ENCODE data around the gene SARM1. TPM values are rescaled to one million over a fixed set of nuclear protein-coding genes. Genes with fewer than 3 reads are reported as not detected.
A peak's percentile ranks its signal among the peaks of the same experiment; 100 is the strongest.

The SARM1 gene
- total and polyA plus RNA-seq, 2 of the 13 experiments (the other 11 are each of a cell fraction or from before 2014, with no cell fraction given), result 0.73 to 0.86 TPM

DNA sequence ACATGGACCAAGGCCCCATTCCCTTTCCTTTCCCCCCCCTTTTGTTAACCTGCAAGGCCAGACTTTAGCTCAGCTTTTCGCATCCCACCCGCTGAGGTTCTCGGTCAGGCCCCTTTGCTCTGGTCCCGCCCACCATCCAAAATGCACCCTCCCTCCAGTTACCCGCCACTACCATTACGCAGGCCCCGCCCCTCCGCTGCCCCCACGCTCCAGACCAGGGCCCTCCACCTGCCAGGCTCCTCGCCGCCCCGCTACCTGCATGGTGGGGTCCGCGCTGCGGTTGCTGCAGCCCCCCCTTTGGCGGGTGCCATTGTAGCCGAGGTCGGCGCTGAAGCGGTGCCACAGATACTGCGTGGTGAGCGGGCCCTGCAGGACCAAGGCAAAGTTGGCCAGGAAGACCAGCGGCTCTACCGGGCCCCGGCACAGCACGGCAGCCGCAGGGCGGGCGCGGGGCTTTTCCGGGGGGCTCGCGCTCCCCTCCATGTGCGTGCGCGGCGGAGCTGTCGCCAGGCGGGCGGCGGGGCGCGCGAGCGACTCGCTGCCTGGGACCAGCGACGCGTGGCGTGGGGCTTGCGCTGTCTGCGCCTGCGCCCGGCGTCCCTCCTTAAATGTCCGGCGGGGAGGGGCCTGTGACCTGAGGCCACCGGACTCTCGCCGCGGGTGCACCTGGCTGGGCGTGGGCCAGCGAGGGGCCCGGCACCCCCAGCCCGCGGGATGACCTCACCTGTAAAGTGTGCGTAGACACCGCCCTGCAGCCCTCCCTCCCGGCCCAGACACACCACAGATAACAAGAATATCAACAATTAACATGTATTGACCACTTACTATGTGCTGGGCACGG lies 34.4 kb downstream of the SARM1 start, which contains the start of gene SLC46A1 (continued):
- TF ChIP-seq, protein P1, sequence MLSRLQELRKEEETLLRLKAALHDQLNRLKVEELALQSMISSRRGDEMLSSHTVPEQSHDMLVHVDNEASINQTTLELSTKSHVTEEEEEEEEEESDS (CRISPR knock-in tag; IDR thresholded peaks at IDR 0.05; ENCODE audit: borderline replicate concordance), result no peak
- TF ChIP-seq, protein P2, sequence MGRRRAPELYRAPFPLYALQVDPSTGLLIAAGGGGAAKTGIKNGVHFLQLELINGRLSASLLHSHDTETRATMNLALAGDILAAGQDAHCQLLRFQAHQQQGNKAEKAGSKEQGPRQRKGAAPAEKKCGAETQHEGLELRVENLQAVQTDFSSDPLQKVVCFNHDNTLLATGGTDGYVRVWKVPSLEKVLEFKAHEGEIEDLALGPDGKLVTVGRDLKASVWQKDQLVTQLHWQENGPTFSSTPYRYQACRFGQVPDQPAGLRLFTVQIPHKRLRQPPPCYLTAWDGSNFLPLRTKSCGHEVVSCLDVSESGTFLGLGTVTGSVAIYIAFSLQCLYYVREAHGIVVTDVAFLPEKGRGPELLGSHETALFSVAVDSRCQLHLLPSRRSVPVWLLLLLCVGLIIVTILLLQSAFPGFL (CRISPR knock-in tag; IDR thresholded peaks at IDR 0.05), result no peak
- TF ChIP-seq EP300 (IDR thresholded peaks at IDR 0.05; ENCODE audit: low read depth in 2 of 2, low read length in 2 of 2) (no peak), EP300 (CRISPR knock-in tag; IDR thresholded peaks at IDR 0.05; ENCODE audit: borderline replicate concordance) (no peak), SATB2 (CRISPR knock-in tag; IDR thresholded peaks at IDR 0.05) (no peak), FOXM1 (CRISPR knock-in tag; IDR thresholded peaks at IDR 0.05) (no peak), KDM4B (CRISPR knock-in tag; IDR thresholded peaks at IDR 0.05) (no peak), ZNF772 (CRISPR knock-in tag; IDR thresholded peaks at IDR 0.05) (no peak; the same call in 1 of the 2 replicates), SRSF4 (IDR thresholded peaks at IDR 0.05; ENCODE audit: low read depth, low read length, poor library complexity, severe bottlenecking) (no peak), JUN (CRISPR knock-in tag; IDR thresholded peaks at IDR 0.05) (peak; percentile 85), ZNF160 (CRISPR knock-in tag; IDR thresholded peaks at IDR 0.05) (0 out of 2 replicates have a peak, but pooled peaks have one; percentile 50), ZNF850 (CRISPR knock-in tag; conservative IDR thresholded peaks at IDR 0.05) (no peak), HNRNPH1 (optimal IDR thresholded peaks at IDR 0.05; ENCODE audit: low read depth, low read length) (no peak), NFIC (IDR thresholded peaks at IDR 0.05; ENCODE audit: low read length) (no peak), ZNF83 (CRISPR knock-in tag; IDR thresholded peaks at IDR 0.05; ENCODE audit: borderline replicate concordance) (no peak), LCORL (IDR thresholded peaks at IDR 0.05) (no peak), LCORL (CRISPR knock-in tag; IDR thresholded peaks at IDR 0.05) (peak; percentile 32; the same call in 1 of the 2 replicates), ZNF777 (CRISPR knock-in tag; IDR thresholded peaks at IDR 0.05) (peak; percentile 35; the same call in 1 of the 2 replicates)
- TF ChIP-seq, protein P3, sequence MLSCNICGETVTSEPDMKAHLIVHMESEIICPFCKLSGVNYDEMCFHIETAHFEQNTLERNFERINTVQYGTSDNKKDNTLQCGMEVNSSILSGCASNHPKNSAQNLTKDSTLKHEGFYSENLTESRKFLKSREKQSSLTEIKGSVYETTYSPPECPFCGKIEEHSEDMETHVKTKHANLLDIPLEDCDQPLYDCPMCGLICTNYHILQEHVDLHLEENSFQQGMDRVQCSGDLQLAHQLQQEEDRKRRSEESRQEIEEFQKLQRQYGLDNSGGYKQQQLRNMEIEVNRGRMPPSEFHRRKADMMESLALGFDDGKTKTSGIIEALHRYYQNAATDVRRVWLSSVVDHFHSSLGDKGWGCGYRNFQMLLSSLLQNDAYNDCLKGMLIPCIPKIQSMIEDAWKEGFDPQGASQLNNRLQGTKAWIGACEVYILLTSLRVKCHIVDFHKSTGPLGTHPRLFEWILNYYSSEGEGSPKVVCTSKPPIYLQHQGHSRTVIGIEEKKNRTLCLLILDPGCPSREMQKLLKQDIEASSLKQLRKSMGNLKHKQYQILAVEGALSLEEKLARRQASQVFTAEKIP (CRISPR knock-in tag; IDR thresholded peaks at IDR 0.05; ENCODE audit: borderline replicate concordance), result no peak
- TF ChIP-seq, protein P4, sequence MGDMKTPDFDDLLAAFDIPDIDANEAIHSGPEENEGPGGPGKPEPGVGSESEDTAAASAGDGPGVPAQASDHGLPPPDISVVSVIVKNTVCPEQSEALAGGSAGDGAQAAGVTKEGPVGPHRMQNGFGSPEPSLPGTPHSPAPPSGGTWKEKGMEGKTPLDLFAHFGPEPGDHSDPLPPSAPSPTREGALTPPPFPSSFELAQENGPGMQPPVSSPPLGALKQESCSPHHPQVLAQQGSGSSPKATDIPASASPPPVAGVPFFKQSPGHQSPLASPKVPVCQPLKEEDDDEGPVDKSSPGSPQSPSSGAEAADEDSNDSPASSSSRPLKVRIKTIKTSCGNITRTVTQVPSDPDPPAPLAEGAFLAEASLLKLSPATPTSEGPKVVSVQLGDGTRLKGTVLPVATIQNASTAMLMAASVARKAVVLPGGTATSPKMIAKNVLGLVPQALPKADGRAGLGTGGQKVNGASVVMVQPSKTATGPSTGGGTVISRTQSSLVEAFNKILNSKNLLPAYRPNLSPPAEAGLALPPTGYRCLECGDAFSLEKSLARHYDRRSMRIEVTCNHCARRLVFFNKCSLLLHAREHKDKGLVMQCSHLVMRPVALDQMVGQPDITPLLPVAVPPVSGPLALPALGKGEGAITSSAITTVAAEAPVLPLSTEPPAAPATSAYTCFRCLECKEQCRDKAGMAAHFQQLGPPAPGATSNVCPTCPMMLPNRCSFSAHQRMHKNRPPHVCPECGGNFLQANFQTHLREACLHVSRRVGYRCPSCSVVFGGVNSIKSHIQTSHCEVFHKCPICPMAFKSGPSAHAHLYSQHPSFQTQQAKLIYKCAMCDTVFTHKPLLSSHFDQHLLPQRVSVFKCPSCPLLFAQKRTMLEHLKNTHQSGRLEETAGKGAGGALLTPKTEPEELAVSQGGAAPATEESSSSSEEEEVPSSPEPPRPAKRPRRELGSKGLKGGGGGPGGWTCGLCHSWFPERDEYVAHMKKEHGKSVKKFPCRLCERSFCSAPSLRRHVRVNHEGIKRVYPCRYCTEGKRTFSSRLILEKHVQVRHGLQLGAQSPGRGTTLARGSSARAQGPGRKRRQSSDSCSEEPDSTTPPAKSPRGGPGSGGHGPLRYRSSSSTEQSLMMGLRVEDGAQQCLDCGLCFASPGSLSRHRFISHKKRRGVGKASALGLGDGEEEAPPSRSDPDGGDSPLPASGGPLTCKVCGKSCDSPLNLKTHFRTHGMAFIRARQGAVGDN (CRISPR knock-in tag; IDR thresholded peaks at IDR 0.05), result peak; percentile 72
